ENCODE results near the gene AKAP13. TPM values are rescaled to one million over a fixed set of nuclear protein-coding genes. Genes with fewer than 3 reads are reported as not detected.

The AKAP13 gene
- total and polyA plus RNA-seq, 2 of the 13 experiments (the other 11 are each of a cell fraction or from before 2014, with no cell fraction given): 6.7 to 27.1 TPM

DNA sequence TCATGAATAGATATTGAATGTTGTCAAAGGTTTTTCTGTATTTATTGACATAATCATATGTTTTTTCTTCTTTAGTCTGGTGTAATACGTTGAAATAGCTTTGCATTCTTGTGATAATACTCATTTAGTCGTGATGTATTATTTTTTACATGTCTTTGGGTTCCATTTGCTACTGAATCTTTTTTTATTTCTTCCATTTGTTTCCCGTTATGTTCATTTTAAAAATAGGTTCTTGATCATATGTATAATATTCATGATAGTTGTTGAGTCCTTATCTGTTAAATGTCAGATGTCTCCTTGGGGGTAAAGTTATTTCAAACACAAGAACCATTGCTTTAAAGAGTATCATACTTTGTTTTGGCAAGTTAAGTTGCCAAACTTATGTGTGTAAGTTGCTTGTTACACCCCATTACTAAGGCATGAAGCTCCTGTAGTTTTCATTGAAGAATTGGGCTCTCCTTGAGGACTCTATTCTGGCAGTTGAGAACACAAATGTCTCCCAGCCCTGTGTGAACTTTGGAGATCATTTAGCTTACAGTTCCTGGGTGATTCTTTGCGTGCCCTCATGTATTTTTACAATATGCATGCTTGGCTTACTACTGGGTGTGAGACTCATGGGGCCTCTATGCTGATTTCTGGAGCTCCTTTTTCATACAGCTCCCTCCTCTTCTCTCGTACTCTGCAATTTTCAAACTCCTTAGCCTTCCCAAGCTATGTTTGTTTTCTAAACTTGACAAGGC lies 8.3 kb downstream of the AKAP13 start:
- POLR2A ChIA-PET: interaction anchor here (1.7 kb wide), 1 partner anchor 8 kb away, joined by 5 read pairs; the partner anchor contains the start of gene AKAP13
- no peak for FAIRE-seq

More for the DNA sequence above, 8.3 kb downstream of the AKAP13 start:
- DNase-seq (ENCODE audit: low spot score) (no peak), ATAC-seq (no peak)
- no peaks in the 10 kb centered on the region for H3K36me3 ChIP-seq (replicated peaks in 1 of 2; ENCODE audit: control insufficient read depth in 1 of 2, insufficient read depth in 2 of 2, low read length in 2 of 2)
- no peak overlapping the region for H2AFZ ChIP-seq (ENCODE audit: low read length)
- H3K4me1 ChIP-seq (ENCODE audit: insufficient read depth, low read length): peaks cover 38% of the 10 kb centered on the region
- no peaks in the 10 kb centered on the region for H4K20me1 ChIP-seq (ENCODE audit: insufficient read depth, low read length)
- CTCF ChIA-PET (ENCODE audit: low intra/inter-chr PET ratio, low total read pairs): no interaction called here
- TF ChIP-seq ZFP36 (IDR thresholded peaks at IDR 0.05; ENCODE audit: borderline replicate concordance, low read depth, low read length, partially characterized antibody): no peak
- TF ChIP-seq ATAD3A (CRISPR knock-in tag; IDR thresholded peaks at IDR 0.05): no peak
- TF ChIP-seq, protein P1, sequence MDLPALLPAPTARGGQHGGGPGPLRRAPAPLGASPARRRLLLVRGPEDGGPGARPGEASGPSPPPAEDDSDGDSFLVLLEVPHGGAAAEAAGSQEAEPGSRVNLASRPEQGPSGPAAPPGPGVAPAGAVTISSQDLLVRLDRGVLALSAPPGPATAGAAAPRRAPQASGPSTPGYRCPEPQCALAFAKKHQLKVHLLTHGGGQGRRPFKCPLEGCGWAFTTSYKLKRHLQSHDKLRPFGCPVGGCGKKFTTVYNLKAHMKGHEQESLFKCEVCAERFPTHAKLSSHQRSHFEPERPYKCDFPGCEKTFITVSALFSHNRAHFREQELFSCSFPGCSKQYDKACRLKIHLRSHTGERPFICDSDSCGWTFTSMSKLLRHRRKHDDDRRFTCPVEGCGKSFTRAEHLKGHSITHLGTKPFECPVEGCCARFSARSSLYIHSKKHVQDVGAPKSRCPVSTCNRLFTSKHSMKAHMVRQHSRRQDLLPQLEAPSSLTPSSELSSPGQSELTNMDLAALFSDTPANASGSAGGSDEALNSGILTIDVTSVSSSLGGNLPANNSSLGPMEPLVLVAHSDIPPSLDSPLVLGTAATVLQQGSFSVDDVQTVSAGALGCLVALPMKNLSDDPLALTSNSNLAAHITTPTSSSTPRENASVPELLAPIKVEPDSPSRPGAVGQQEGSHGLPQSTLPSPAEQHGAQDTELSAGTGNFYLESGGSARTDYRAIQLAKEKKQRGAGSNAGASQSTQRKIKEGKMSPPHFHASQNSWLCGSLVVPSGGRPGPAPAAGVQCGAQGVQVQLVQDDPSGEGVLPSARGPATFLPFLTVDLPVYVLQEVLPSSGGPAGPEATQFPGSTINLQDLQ (CRISPR knock-in tag; IDR thresholded peaks at IDR 0.05): no peak
- no peak for TF ChIP-seq ZFP1 (CRISPR knock-in tag; IDR thresholded peaks at IDR 0.05)
- TF ChIP-seq HOXA7 (CRISPR knock-in tag; IDR thresholded peaks at IDR 0.05): no peak
- no peak for TF ChIP-seq ZNF788 (CRISPR knock-in tag; IDR thresholded peaks at IDR 0.05; ENCODE audit: borderline replicate concordance)
- TF ChIP-seq, protein P2, sequence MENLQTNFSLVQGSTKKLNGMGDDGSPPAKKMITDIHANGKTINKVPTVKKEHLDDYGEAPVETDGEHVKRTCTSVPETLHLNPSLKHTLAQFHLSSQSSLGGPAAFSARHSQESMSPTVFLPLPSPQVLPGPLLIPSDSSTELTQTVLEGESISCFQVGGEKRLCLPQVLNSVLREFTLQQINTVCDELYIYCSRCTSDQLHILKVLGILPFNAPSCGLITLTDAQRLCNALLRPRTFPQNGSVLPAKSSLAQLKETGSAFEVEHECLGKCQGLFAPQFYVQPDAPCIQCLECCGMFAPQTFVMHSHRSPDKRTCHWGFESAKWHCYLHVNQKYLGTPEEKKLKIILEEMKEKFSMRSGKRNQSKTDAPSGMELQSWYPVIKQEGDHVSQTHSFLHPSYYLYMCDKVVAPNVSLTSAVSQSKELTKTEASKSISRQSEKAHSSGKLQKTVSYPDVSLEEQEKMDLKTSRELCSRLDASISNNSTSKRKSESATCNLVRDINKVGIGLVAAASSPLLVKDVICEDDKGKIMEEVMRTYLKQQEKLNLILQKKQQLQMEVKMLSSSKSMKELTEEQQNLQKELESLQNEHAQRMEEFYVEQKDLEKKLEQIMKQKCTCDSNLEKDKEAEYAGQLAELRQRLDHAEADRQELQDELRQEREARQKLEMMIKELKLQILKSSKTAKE (CRISPR knock-in tag; IDR thresholded peaks at IDR 0.05; ENCODE audit: borderline replicate concordance): no peak
- no peak for TF ChIP-seq ZZZ3 (CRISPR knock-in tag; IDR thresholded peaks at IDR 0.05; ENCODE audit: borderline replicate concordance)
- H3K27me3 ChIP-seq (ENCODE audit: control insufficient read depth in 1 of 2, insufficient read depth in 2 of 2, low read length in 2 of 2): no peaks in the 10 kb centered on the region
- no peak overlapping the region for H3K9ac ChIP-seq (ENCODE audit: insufficient read depth, low read depth, low read length)
- H3K9me3 ChIP-seq (ENCODE audit: low read length): no peaks in the 10 kb centered on the region
- H3K4me2 ChIP-seq (ENCODE audit: low read depth, low read length): no peak overlapping the region
- H3K4me3 ChIP-seq (replicated peaks in 1 of 3; ENCODE audit: insufficient read depth in 1 of 3, low read depth in 2 of 3, low read length in 3 of 3): no peak overlapping the region
- 95% methylated on average over 5 of the region's 5 CpGs for WGBS (ENCODE audit: low lambda C conversion rate)
- peaks cover 80% of the 10 kb centered on the region for H3K79me2 ChIP-seq (ENCODE audit: insufficient read depth, low read length)
- BruUV-seq (replicated peaks): no TSS peak
- in situ Hi-C loops (cut with HindIII; ENCODE audit: extremely low pct_ligation_motif_present, low pct_unique_long_range_greater_than_20kb): no loop called here
- intact Hi-C loops (cut with micrococcal nuclease; ENCODE audit: unreplicated experiment): no loop called here
- H3K27ac ChIP-seq (ENCODE audit: extremely low read length, insufficient read depth, low read length): no peak overlapping the region
